ENCODE data around the gene UBAC2. TPM values are rescaled to one million over a fixed set of nuclear protein-coding genes. Genes with fewer than 3 reads are reported as not detected.

Gene UBAC2
- total and polyA plus RNA-seq, 2 of the 8 experiments (the other 6 are each of a cell fraction or from before 2014, with no cell fraction given) = 75.9 to 76.9 TPM

GRCh38 chr13:99225078-99225477, 24.4 kb downstream of the UBAC2 start:
- Histone ChIP-seq H2AFZ (ENCODE audit: low read length) (no peak overlapping the region), H3K4ac (replicated peaks; ENCODE audit: insufficient read length, low read depth, low read length) (no peak overlapping the region), H4K5ac (ENCODE audit: insufficient read length, low read depth, low read length) (no peak overlapping the region), H2AK5ac (ENCODE audit: low read depth, low read length) (no peak overlapping the region), H3K27ac (ENCODE audit: low read depth, low read length) (no peak overlapping the region), H3K79me2 (ENCODE audit: control insufficient read depth in 1 of 2, insufficient read depth in 2 of 2, low read length in 2 of 2) (peaks cover 28 to 96% of the 10 kb centered on the region in 2 experiments), H3K9ac (replicated peaks in 1 of 4; ENCODE audit: extremely low read depth in 1 of 4, low read depth in 3 of 4, low read length in 3 of 4) (no peak overlapping the region), H3K56ac (replicated peaks; ENCODE audit: insufficient read length, low read depth, low read length) (no peak overlapping the region), H4K8ac (ENCODE audit: extremely low read depth, insufficient read depth, low read length) (no peak overlapping the region), H3K23ac (ENCODE audit: insufficient read length) (no peak overlapping the region), H4K20me1 (replicated peaks in 1 of 2; ENCODE audit: control insufficient read depth in 1 of 2, insufficient read depth in 2 of 2, low read length in 2 of 2) (peaks cover 0 to 10% of the 10 kb centered on the region in 2 experiments), H3K4me3 (ENCODE audit: extremely low read depth in 1 of 4, insufficient read depth in 2 of 4, low read depth in 3 of 4, low read length in 4 of 4) (no peak overlapping the region), H2BK5ac (ENCODE audit: low read depth, low read length) (no peak overlapping the region), H2BK12ac (ENCODE audit: low read depth, low read length) (no peak overlapping the region), H3K4me1 (replicated peaks in 1 of 4; ENCODE audit: control insufficient read depth in 3 of 4, insufficient read depth in 4 of 4, low read length in 3 of 4) (peaks cover 0 to 4% (median 0%) of the 10 kb centered on the region in 4 experiments; a peak in 2 of 7 replicates), H3K27me3 (replicated peaks in 1 of 4; ENCODE audit: control insufficient read depth in 3 of 4, extremely low read depth in 1 of 4, insufficient read depth in 3 of 4, low read length in 3 of 4) (no peaks in the 10 kb centered on the region), H3K9me3 (ENCODE audit: insufficient read depth in 2 of 2, low read depth in 1 of 2, low read length in 1 of 2) (no peaks in the 10 kb centered on the region), H3K79me1 (ENCODE audit: low read depth, low read length) (peaks cover 18% of the 10 kb centered on the region), H2BK15ac (ENCODE audit: low read length) (no peak overlapping the region), H4K91ac (replicated peaks; ENCODE audit: insufficient read length, low read length) (no peak overlapping the region), H2BK120ac (replicated peaks; ENCODE audit: low read depth, low read length) (no peak overlapping the region), H2BK20ac (ENCODE audit: low read length) (no peak overlapping the region), H3K23me2 (ENCODE audit: low read depth, low read length) (no peaks in the 10 kb centered on the region), H3K4me2 (ENCODE audit: insufficient read depth in 1 of 2, low read depth in 2 of 2, low read length in 2 of 2) (no peak overlapping the region), H3K18ac (ENCODE audit: extremely low read depth, low read length) (no peak overlapping the region), H3K14ac (ENCODE audit: insufficient read length) (no peak overlapping the region), H3K36me3 (ENCODE audit: control insufficient read depth in 2 of 4, insufficient read depth in 4 of 4, low read length in 3 of 4) (no peaks in the 10 kb centered on the region)
- WGBS, 2 experiments (ENCODE audit: extremely low coverage in 1 of 2, insufficient coverage in 1 of 2, insufficient read length in 1 of 2, insufficient replicate concordance in 2 of 2, low coverage in 1 of 2, low lambda C conversion rate in 2 of 2, missing lambda C conversion rate in 1 of 2) = 80% methylated on average over 4 of the region's 4 CpGs; no CpG with 5 or more reads in 1 of the 2 experiments
- no peak for FAIRE-seq
- DNase-seq (ENCODE audit: low read depth in 1 of 2, low spot score in 2 of 2) = no peak
- POLR2A ChIA-PET (ENCODE audit: partially characterized antibody) = no interaction called here
- CTCF ChIA-PET (ENCODE audit: partially characterized antibody) = no interaction called here
- TF ChIP-seq HDAC2 (IDR thresholded peaks at IDR 0.05; ENCODE audit: borderline replicate concordance in 1 of 2, low read depth in 2 of 2, low read length in 2 of 2) (no peak), JUND (IDR thresholded peaks at IDR 0.05; ENCODE audit: low read length) (no peak), E2F6 (IDR thresholded peaks at IDR 0.05) (no peak)
